Large intestine (tissue), 3 donors: ENCODE data around the gene BRD7. TPM values are rescaled to one million over a fixed set of nuclear protein-coding genes. Genes with fewer than 3 reads are reported as not detected.

Experiments used
- DNase-seq, 2 donors: peaks; one replicate each; pipeline versions ENCODE4 v3.0.0 to v3.0.0-alpha.2; 2013
- H3K27ac ChIP-seq: one replicate; pipeline ENCODE4 v1.5.1; 2013; ENCODE audit warnings: low read length
- H3K27me3 ChIP-seq: 2 replicates; pipeline ENCODE4 v1.6.1; 2013; ENCODE audit warnings: low read length; ENCODE audit not compliant: control insufficient read depth, insufficient read depth
- H3K36me3 ChIP-seq: 2 replicates; pipeline ENCODE4 v1.6.1; 2013; ENCODE audit warnings: low read length; ENCODE audit not compliant: control insufficient read depth, insufficient read depth
- H3K4me1 ChIP-seq: one replicate; pipeline ENCODE4 v1.6.1; 2013; ENCODE audit warnings: low read length; ENCODE audit not compliant: control insufficient read depth, insufficient read depth
- H3K4me3 ChIP-seq: one replicate; pipeline ENCODE4 v1.5.1; 2013; ENCODE audit warnings: low read length
- H3K9me3 ChIP-seq: one replicate; pipeline ENCODE4 v1.6.1; 2013; ENCODE audit warnings: mild to moderate bottlenecking, low read depth, low read length, moderate library complexity; ENCODE audit not compliant: control insufficient read depth
- WGBS: methylation state at CpG from one replicate; pipeline ENCODE4 v1.1.5; 2013; ENCODE audit warnings: low lambda C conversion rate; ENCODE audit not compliant: insufficient coverage; 5-methylcytosine and 5-hydroxymethylcytosine counted together
- polyA plus RNA-seq: library from polyadenylated mRNA; unstranded; fragments of 120-200 nt; gene quantifications from one replicate; pipeline ENCODE4 v1.2.1, GENCODE V29; 2013

Gene BRD7
- polyA plus RNA-seq, 1 donor, result 69.7 TPM

DNA sequence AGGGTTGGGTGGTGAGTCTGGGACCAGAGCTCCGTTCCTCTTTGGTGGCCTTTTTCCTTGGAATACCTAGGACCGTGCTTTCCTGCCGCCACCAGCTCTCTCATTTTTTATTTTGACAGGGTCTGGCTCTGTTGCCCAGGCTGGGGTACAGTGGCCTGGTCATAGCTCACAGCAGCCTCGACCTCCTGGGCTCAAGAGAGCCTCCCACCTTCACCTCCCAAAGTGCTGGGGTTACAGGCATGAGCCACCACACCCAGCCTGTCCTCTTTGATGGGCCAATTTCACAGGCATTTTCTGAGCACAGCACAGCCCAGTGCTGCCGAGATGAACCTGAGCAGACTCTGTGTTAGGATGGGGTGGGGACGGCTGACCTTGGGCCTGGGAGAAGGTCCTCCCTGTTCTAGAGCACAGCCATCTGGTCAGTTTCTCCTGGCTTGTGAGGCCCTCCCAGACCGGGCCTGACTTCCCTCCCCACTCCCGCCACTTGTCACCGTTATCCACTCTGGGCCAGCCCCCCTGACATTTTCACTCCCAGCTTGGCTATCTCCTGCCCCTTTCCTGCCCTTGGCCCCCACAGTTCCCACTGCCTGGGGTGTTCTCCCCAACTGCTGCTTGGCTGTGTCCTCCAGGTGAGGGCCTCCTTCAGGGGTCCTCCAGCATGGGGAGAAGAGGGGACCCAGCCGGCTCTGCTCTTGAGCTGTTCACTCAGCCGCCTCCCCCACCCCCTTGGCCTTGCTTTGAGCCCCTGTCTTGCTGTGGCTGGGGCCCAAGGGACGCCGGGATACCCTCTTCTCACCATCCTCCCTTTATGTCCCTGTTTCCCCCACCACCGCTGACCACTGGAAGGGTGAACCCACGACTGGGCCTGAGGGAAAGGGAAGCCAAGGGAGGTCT lies 97.4 kb downstream of the BRD7 start:
- Histone ChIP-seq H3K36me3 (no peaks in the 10 kb centered on the region), H3K4me3 (no peak overlapping the region), H3K4me1 (peaks cover 7% of the 10 kb centered on the region), H3K27ac (no peak overlapping the region), H3K27me3 (no peaks in the 10 kb centered on the region), H3K9me3 (no peaks in the 10 kb centered on the region)
- no peak for DNase-seq
- WGBS, result no CpG with 5 or more reads among the region's 15 CpGs

DNA sequence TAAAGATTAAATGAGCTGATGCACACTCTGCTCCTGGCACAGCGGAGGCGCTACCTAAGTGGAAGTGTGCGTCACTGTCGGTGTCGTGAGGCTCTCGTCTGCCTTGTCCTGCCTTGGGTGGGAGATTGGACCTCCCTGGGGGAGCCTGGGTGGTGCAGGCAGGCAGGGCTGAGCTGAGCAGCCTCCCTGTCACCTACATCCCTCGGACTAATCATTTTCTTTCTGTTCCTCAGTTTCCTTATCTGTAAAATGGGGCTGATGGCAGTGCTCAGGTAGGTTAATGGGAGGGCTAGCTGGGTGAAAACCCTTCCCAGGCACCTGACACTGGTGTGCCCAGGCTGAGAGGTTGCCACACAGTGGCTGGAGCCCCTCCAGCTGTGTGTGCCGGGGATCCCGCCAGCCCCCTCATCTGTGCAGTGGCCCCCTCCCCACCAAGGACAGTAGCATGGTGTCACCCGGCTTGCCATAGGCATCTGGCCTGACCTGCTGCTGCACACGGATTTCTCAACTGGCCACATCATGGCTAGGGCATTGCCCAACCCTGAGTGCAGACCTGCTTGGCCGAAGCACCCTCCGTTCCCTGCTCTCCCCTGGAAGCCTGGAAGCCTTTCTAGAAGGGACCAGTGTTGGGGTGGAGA lies 98.2 kb downstream of the BRD7 start:
- no CpG with 5 or more reads among the region's 13 CpGs for WGBS
- no peak for DNase-seq
- H3K4me3 ChIP-seq, result no peak overlapping the region
- peaks cover 14% of the 10 kb centered on the region for H3K4me1 ChIP-seq
- no peaks in the 10 kb centered on the region for H3K36me3 ChIP-seq
- H3K9me3 ChIP-seq, result no peaks in the 10 kb centered on the region
- H3K27ac ChIP-seq, result no peak overlapping the region
- H3K27me3 ChIP-seq, result no peaks in the 10 kb centered on the region

DNA sequence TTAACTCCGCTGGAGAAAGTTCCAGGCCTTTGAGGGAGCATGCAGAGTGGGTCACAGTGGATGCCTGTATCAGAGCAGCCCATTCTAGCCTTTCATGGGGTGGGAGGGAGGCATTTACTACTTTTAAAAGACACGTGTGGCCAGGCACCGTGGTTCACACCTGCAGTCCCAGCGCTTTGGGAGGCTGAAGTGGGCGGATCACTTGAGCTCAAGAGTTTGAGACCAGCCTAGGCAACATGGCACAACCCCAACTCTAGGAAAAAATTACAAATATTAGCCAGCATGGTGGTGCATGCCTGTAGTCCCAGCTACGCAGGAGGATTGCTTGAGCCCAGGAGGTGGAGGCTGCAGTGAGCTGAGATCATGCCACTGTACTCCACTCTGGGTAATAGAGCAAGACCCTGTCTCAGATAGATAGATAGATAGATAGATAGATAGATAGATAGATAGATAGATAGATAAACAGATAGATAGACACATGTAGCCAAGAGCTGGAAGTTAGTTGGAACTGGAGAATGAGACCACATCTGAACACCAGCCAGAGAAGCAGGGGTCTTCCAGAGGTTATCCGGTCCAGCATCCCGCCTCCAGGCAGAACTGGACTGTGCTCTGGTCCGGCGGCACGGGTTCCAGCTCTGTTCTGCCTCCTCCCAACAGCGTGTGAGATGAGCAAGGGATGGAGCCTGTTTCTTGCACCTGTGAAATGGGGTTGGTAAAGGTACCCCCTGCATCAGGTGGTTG lies 98.8 kb downstream of the BRD7 start:
- no peak overlapping the region for H3K4me3 ChIP-seq
- H3K27ac ChIP-seq, result no peak overlapping the region
- H3K4me1 ChIP-seq, result peaks cover 15% of the 10 kb centered on the region
- WGBS, result no CpG with 5 or more reads among the region's 12 CpGs
- no peak for DNase-seq
- no peaks in the 10 kb centered on the region for H3K27me3 ChIP-seq
- no peaks in the 10 kb centered on the region for H3K9me3 ChIP-seq
- H3K36me3 ChIP-seq, result no peaks in the 10 kb centered on the region

DNA sequence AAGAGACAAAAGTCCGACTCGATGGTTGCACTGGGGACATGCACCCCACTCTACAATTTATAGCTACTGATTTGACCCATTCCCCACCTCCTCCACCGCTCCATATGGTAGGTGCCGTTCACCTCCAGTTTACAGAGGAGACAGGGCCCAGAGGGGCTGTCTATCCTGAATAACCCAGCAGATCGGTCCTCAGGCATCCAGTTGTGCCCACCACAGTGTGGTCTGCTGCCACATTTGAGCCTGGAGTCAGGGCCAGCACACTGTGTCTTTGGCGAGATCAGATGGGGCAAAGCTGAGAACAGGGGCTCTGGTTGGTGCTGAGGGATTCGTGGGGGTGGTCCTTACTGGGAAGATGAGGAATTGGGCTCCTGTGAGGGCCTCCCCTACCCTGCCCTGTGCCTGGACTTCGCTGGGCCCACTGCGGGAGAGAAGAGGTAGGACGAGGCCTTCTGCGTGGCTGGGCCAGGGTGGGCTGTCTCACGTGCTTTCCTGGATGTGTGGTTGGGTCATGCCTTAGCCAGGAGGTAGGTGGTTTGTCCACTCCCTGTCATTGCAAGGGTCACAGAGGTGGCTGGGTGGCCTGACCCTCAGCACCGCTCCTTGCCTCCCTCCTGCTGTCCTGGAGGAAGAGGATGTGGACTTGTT lies 99.6 kb downstream of the BRD7 start:
- no peak for DNase-seq
- H3K4me1 ChIP-seq, result peaks cover 15% of the 10 kb centered on the region
- no CpG with 5 or more reads among the region's 13 CpGs for WGBS
- H3K4me3 ChIP-seq, result no peak overlapping the region
- H3K9me3 ChIP-seq, result no peaks in the 10 kb centered on the region
- no peaks in the 10 kb centered on the region for H3K36me3 ChIP-seq
- H3K27me3 ChIP-seq, result no peaks in the 10 kb centered on the region
- H3K27ac ChIP-seq, result no peak overlapping the region

DNA sequence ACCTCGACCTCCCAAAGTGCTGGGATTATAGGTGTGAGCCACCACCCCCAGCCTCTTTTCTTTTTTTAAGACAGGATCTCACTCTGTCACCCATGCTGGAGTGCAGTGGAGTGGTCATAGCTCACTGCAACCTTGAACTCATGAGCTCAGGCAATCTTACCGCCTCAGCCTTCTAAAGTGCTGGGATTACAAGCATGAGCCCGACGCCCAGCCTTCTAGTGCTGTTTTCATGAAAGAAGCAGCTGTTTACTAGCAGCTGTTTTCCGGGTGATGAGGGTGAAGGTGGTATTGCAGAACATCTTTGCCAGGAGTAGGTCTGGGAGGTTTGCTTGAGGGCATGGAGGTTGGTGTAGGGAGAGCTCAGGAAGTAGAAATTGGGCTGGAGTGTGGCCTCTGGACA lies 100.4 kb downstream of the BRD7 start:
- Histone ChIP-seq H3K4me3 (no peak overlapping the region), H3K9me3 (no peaks in the 10 kb centered on the region), H3K4me1 (peaks cover 19% of the 10 kb centered on the region), H3K36me3 (no peaks in the 10 kb centered on the region), H3K27ac (no peak overlapping the region), H3K27me3 (no peaks in the 10 kb centered on the region)
- DNase-seq, result no peak
- no CpG with 5 or more reads among the region's 5 CpGs for WGBS

DNA sequence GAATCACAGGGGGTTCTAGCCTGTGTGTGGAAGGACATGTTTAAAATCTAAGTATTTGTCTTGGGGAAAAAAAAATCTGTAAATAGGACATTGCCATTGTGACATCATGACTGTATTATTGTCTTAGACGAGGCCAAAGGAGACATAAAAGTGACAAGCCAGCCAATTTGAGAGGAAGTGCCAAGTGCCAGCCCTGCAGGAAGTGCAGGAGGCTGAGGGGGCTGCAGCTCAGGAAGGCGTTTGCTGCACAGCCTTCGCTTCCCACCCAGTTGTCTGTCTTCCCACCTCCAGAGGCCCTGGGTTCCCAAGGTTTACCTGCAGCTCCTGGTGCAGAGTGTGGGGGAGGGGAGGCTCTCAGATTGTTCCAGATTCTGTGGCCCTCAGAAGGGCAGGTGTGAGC lies 101.1 kb downstream of the BRD7 start:
- H3K27ac ChIP-seq, result no peak overlapping the region
- peaks cover 19% of the 10 kb centered on the region for H3K4me1 ChIP-seq
- DNase-seq, result no peak

DNA sequence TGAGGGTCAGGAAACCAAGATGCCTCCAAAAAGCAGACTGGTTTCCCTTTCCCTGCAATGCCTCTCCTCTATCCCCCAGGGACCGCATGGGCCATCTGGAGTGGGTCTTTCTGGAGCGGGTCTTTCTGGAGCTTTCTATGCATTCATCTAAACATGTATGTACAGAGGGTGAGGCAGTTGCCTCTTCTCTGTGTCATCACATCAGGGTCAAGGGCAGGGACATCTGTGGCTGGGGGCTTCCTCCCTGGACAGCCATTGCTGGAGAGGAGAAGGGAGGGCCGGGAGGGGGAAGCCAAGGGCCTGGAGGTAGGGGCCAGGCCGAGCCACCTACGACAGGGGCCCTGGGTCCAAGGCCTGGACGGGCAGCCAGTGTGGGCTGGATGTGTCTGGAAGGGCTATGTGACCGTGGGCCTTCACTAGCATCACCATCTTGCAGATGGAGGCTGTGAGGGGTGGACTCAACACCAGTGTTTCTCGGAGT lies 101.6 kb downstream of the BRD7 start:
- no peak overlapping the region for H3K4me3 ChIP-seq

More for the DNA sequence above, 101.1 kb downstream of the BRD7 start:
- Histone ChIP-seq H3K27me3 (no peaks in the 10 kb centered on the region), H3K36me3 (no peaks in the 10 kb centered on the region), H3K9me3 (no peaks in the 10 kb centered on the region), H3K4me3 (no peak overlapping the region)
- 0% methylated on average over 1 of the region's 3 CpGs for WGBS

DNA sequence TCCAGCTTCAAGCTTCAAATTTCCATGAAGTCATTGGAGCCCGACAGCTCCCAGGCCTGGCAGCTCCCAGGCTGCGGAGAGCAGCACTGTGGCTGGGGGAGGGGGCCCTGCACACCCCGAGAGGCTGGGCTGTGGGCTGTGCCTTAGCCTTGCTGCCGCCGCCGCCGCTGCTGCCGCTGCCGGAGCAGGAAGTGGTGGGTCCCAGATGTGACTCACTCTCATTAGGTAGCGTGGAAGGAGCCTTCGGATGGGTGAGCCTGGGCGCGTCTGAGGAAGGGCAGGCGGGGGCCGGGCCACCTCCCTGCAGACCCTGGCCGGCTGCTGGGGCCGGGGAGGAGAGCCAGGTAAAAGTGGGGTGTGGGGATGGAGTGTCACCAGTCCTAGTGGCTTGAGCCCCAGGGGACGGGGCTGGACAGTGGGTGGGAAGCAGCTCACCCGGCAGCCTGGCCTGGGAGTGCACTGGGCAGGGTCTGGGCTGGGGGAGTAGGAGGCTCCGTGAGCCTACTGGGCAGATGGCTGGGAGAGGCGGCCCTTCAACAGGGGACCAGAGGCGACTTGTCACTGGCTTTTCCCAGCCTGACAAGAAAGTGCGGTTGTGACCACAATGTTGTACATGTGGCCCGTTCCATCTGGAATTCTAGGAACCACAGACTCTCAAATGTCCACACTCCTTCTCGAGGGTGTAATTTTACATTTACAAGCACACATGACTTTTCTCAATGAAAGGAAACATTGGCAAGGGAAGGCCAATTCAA lies 102.3 kb downstream of the BRD7 start, which contains the start of gene ADCY7:
TSS of gene ADCY7 (plus strand) at position 215 of the 755 bp plus-strand sequence. CDS start 21,629 bp downstream, outside the sequence.
- Histone ChIP-seq H3K4me1 (peaks cover 19% of the 10 kb centered on the region), H3K4me3 (peak within 1 kb of the TSS; percentile 11)
- WGBS, result no CpG with 5 or more reads among the region's 25 CpGs

More for the DNA sequence above, 101.6 kb downstream of the BRD7 start:
- Histone ChIP-seq H3K4me1 (peaks cover 19% of the 10 kb centered on the region), H3K27me3 (no peaks in the 10 kb centered on the region), H3K9me3 (no peaks in the 10 kb centered on the region), H3K36me3 (no peaks in the 10 kb centered on the region), H3K27ac (no peak overlapping the region)
- no CpG with 5 or more reads among the region's 8 CpGs for WGBS
- no peak for DNase-seq

More for the DNA sequence above, 102.3 kb downstream of the BRD7 start, which contains the start of gene ADCY7:
- peak; percentile 81 to 88 for DNase-seq
- H3K9me3 ChIP-seq, result no peaks in the 10 kb centered on the region
- no peaks in the 10 kb centered on the region for H3K27me3 ChIP-seq
- H3K36me3 ChIP-seq, result no peaks in the 10 kb centered on the region
- no peak within 1 kb of the TSS for H3K27ac ChIP-seq
